ENCODE results near the gene COA7. TPM values are rescaled to one million over a fixed set of nuclear protein-coding genes. Genes with fewer than 3 reads are reported as not detected.
A peak's percentile ranks its signal among the peaks of the same experiment; 100 is the strongest.

Gene COA7
- total RNA-seq, 1 experiment from 2014 or later, result 38.9 TPM

- intact Hi-C loops (cut with micrococcal nuclease), result no loop called here
These were observed 35.2 kb upstream of the COA7 start for GRCh38 chr1:52733368-52733767.

GRCh38 chr1:52727956-52728656 lies 30.0 kb upstream of the COA7 start:
- peak overlapping the region; percentile 6 for H3K27ac Mint-ChIP-seq (ENCODE audit: low read depth, unreplicated experiment)
- intact Hi-C loops (cut with micrococcal nuclease), result no loop called here
- no TSS peak for BruUV-seq (replicated peaks)
- peak overlapping the region; percentile 97 for H3K4me3 Mint-ChIP-seq (ENCODE audit: unreplicated experiment)
- no peaks in the 10 kb centered on the region for H3K27me3 Mint-ChIP-seq (ENCODE audit: insufficient read depth, unreplicated experiment)
- CTCF ChIA-PET, result interaction anchor here (0.5 to 1.9 kb wide), 10 partner anchors 11 to 194 kb away, joined by 3 to 7 read pairs (median 4); no protein-coding TSS in a partner anchor
- DNase-seq (ENCODE audit: unreplicated experiment), result no peak
- H3K9me3 Mint-ChIP-seq (ENCODE audit: unreplicated experiment), result no peaks in the 10 kb centered on the region
- POLR2A ChIA-PET, result interaction anchor here (0.6 to 2.5 kb wide), 13 partner anchors 9 to 194 kb away, joined by 3 to 22 read pairs (median 5); partner anchors contain the start of genes COA7, ECHDC2 and TUT4
- TF ChIP-seq CTCF (IDR thresholded peaks at IDR 0.05; ENCODE audit: unreplicated experiment), result no peak
- peaks cover 25% of the 10 kb centered on the region for H3K4me1 Mint-ChIP-seq (ENCODE audit: insufficient read depth, unreplicated experiment)
- H3K36me3 Mint-ChIP-seq (ENCODE audit: insufficient read depth, unreplicated experiment), result no peaks in the 10 kb centered on the region

More at GRCh38 chr1:52733368-52733767, 35.2 kb upstream of the COA7 start:
- ChIA-PET CTCF (interaction anchor here (2.6 kb wide), 1 partner anchor 15 kb away, joined by 7 read pairs; no protein-coding TSS in a partner anchor), POLR2A (interaction anchor here (0.6 to 0.9 kb wide), 4 partner anchors 48 to 595 kb away, joined by 3 to 6 read pairs (median 4); partner anchors contain the start of gene LRP8)
- Mint-ChIP-seq H3K9me3 (ENCODE audit: unreplicated experiment) (no peaks in the 10 kb centered on the region), H3K4me3 (ENCODE audit: unreplicated experiment) (no peak overlapping the region), H3K36me3 (ENCODE audit: insufficient read depth, unreplicated experiment) (peaks cover 2% of the 10 kb centered on the region), H3K27ac (ENCODE audit: low read depth, unreplicated experiment) (no peak overlapping the region), H3K4me1 (ENCODE audit: insufficient read depth, unreplicated experiment) (peaks cover 13% of the 10 kb centered on the region), H3K27me3 (ENCODE audit: insufficient read depth, unreplicated experiment) (no peaks in the 10 kb centered on the region)
- TF ChIP-seq CTCF (IDR thresholded peaks at IDR 0.05; ENCODE audit: unreplicated experiment), result no peak
- no peak for DNase-seq (ENCODE audit: unreplicated experiment)
- no TSS peak for BruUV-seq (replicated peaks)

- ChIA-PET POLR2A (interaction anchor here (0.6 to 2.5 kb wide), 15 partner anchors 10 to 308 kb away, joined by 3 to 22 read pairs (median 5); partner anchors contain the start of genes COA7 and TUT4), CTCF (interaction anchor here (0.8 to 1.3 kb wide), 5 partner anchors 13 to 195 kb away, joined by 3 to 5 read pairs (median 3); no protein-coding TSS in a partner anchor)
- no peaks in the 10 kb centered on the region for H3K36me3 Mint-ChIP-seq (ENCODE audit: insufficient read depth, unreplicated experiment)
- no peaks in the 10 kb centered on the region for H3K27me3 Mint-ChIP-seq (ENCODE audit: insufficient read depth, unreplicated experiment)
- peaks cover 25% of the 10 kb centered on the region for H3K4me1 Mint-ChIP-seq (ENCODE audit: insufficient read depth, unreplicated experiment)
- BruUV-seq (replicated peaks), result TSS peak; percentile 50
- DNase-seq (ENCODE audit: unreplicated experiment), result peak; percentile 20
- no peaks in the 10 kb centered on the region for H3K9me3 Mint-ChIP-seq (ENCODE audit: unreplicated experiment)
- no peak for TF ChIP-seq CTCF (IDR thresholded peaks at IDR 0.05; ENCODE audit: unreplicated experiment)
- intact Hi-C loops (cut with micrococcal nuclease), result no loop called here
- peak overlapping the region; percentile 96 for H3K27ac Mint-ChIP-seq (ENCODE audit: low read depth, unreplicated experiment)
- peak overlapping the region; percentile 97 for H3K4me3 Mint-ChIP-seq (ENCODE audit: unreplicated experiment)
These were observed 29.0 kb upstream of the COA7 start for GRCh38 chr1:52727114-52727586.

Measured in MCF 10A (cell line).